Kidney (tissue), 14 donors: ENCODE measurements around the gene VSTM4. TPM values are rescaled to one million over a fixed set of nuclear protein-coding genes. Genes with fewer than 3 reads are reported as not detected.

ENCODE experiments used
- DNase-seq, 5 donors: peaks; one replicate each; pipeline ENCODE4 v3.0.0-alpha.2; 2013 to 2020
- FAIRE-seq: peaks from 2 replicates; lab custom pipeline; 2012; peaks lifted over from hg19 to GRCh38; lab: Jason Lieb, UNC
- H3K27ac ChIP-seq, 2 donors: one replicate each; pipeline ENCODE4 v1.7.0; 2013; ENCODE audit warnings: low read depth in 2 of 2, low read length in 2 of 2, inconsistent platforms in 1 of 2
- H3K27me3 ChIP-seq: one replicate; pipeline ENCODE4 v1.7.1; 2013; ENCODE audit warnings: low read length, inconsistent platforms; ENCODE audit not compliant: control insufficient read depth, insufficient read depth
- H3K36me3 ChIP-seq, 3 donors: one replicate each; pipeline versions ENCODE4 v1.7.0 to v1.7.1; 2013; ENCODE audit warnings: low read length in 3 of 3, control low read depth in 1 of 3, inconsistent platforms in 1 of 3; ENCODE audit not compliant: insufficient read depth in 3 of 3, control insufficient read depth in 2 of 3
- H3K4me1 ChIP-seq, 3 donors: one replicate each; pipeline versions ENCODE4 v1.7.0 to v1.7.1; 2013; ENCODE audit warnings: low read length in 3 of 3, inconsistent platforms in 1 of 3, low read depth in 1 of 3; ENCODE audit not compliant: control insufficient read depth in 2 of 3, insufficient read depth in 2 of 3
- H3K4me3 ChIP-seq, 3 donors: one replicate each; pipeline versions ENCODE4 v1.7.0 to v1.8.1; 2013; ENCODE audit warnings: low read length in 3 of 3, control low read depth in 1 of 3, inconsistent platforms in 1 of 3
- H3K9ac ChIP-seq, 3 donors: one replicate each; pipeline versions ENCODE4 v1.7.0 to v1.7.1; 2013; ENCODE audit warnings: low read length in 3 of 3, control low read depth in 1 of 3, inconsistent platforms in 1 of 3
- H3K9me3 ChIP-seq, 3 donors: one replicate each; pipeline versions ENCODE4 v1.7.0 to v1.7.1; 2013; ENCODE audit warnings: low read length in 3 of 3, control low read depth in 1 of 3, inconsistent platforms in 1 of 3; ENCODE audit not compliant: control insufficient read depth in 2 of 3, insufficient read depth in 1 of 3
- CTCF ChIP-seq: IDR thresholded peaks from 3 replicates; pipeline ENCODE4 v1.5.1; 2012; ENCODE audit warnings: mild to moderate bottlenecking, moderate library complexity, borderline replicate concordance; ENCODE audit not compliant: insufficient read depth; ENCODE audit errors: extremely low read depth
- intact Hi-C: fragments of 100-400 bp; cut with DNase I; formaldehyde crosslinking; loops from one replicate; pipeline ENCODE4 v1.11.1; 2022
- polyA plus RNA-seq: library from polyadenylated mRNA; stranded (reverse); fragments of 350-450 nt; fragmentation: Illumina TruSeq; extraction: RNeasy Lipid Tissue Mini Kit (QIAGEN cat#74804); gene quantifications from one replicate; pipeline ENCODE4 v1.2.3, GENCODE V29; 2014; ENCODE audit warnings: low read depth, low replicate concordance; ENCODE audit not compliant: insufficient read depth
- total RNA-seq: library from RNA; stranded (reverse); fragmentation: NEBNext Ultra II Directional; extraction: Animal tissue kit (Norgen Biotek cat#: 25700); gene quantifications from one replicate; pipeline ENCODE4 v1.2.1, GENCODE V29; 2021
- donor health status: control.
- donor health status: control.
- donor health status: control.
- donor health status: control.
- donor health status: control.
- donor health status: DM: yes; HTN: yes; CAD: no.
- donor health status: Normal renal cell carcinoma (clear cell type).

Gene VSTM4
- total and polyA plus RNA-seq, 2 donors from 2014 or later, result 7.4 to 8.5 TPM

- no peak for TF ChIP-seq CTCF
- no peak overlapping the region for H3K4me3 ChIP-seq
- FAIRE-seq (no peak), DNase-seq (no peak)
- H3K4me1 ChIP-seq, result no peaks in the 10 kb centered on the region
- no peaks in the 10 kb centered on the region for H3K27me3 ChIP-seq
- intact Hi-C loops, result no loop called here
- H3K27ac ChIP-seq, result no peak overlapping the region
- H3K36me3 ChIP-seq, result peaks cover 0 to 5% (median 0%) of the 10 kb centered on the region in 3 donors
- H3K9me3 ChIP-seq, result peaks cover 0 to 10% (median 5%) of the 10 kb centered on the region in 3 donors
- no peak overlapping the region for H3K9ac ChIP-seq
Measured at GRCh38 chr10:49089152-49089551, 26.2 kb downstream of the VSTM4 start.

DNA sequence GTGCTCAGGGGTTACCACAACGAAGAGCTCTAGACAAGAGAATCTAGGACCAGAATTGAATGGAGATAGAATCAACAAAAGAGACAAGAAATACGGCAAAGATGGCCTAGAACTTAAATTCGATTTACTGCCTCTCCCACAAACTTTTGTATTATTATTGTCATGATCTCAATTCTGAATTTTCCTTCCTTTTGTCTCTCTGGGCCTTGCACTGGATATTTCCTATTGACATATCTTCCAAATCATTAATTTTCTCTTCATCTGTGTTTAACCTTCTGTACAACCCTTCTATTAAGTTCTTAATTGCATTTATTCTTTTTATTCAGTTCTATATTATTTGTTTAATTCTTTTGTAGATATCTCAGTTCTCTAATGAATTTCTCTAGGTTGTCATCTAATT is 28.4 kb downstream of the VSTM4 start:
- no peaks in the 10 kb centered on the region for H3K27me3 ChIP-seq
- H3K9me3 ChIP-seq, result peaks cover 0 to 10% (median 5%) of the 10 kb centered on the region in 3 donors
- FAIRE-seq (no peak), DNase-seq (no peak)
- H3K9ac ChIP-seq, result no peak overlapping the region
- TF ChIP-seq CTCF, result no peak
- no peak overlapping the region for H3K4me3 ChIP-seq
- H3K27ac ChIP-seq, result no peak overlapping the region
- peaks cover 0 to 5% (median 0%) of the 10 kb centered on the region in 3 donors for H3K36me3 ChIP-seq
- peaks cover 0 to 7% (median 0%) of the 10 kb centered on the region in 3 donors for H3K4me1 ChIP-seq
- intact Hi-C loops, result no loop called here

- Histone ChIP-seq H3K9me3 (peaks cover 0 to 10% (median 5%) of the 10 kb centered on the region in 3 donors), H3K27me3 (no peaks in the 10 kb centered on the region), H3K36me3 (peaks cover 0 to 5% (median 0%) of the 10 kb centered on the region in 3 donors), H3K27ac (no peak overlapping the region), H3K4me1 (peaks cover 0 to 19% (median 9%) of the 10 kb centered on the region in 3 donors), H3K9ac (no peak overlapping the region), H3K4me3 (no peak overlapping the region)
- no peak for TF ChIP-seq CTCF
- peak in 1 of 5 donors; percentile 72 for DNase-seq
- no peak for FAIRE-seq
- intact Hi-C loops, result no loop called here
Measured at GRCh38 chr10:49083261-49083660, 32.1 kb downstream of the VSTM4 start.

DNA sequence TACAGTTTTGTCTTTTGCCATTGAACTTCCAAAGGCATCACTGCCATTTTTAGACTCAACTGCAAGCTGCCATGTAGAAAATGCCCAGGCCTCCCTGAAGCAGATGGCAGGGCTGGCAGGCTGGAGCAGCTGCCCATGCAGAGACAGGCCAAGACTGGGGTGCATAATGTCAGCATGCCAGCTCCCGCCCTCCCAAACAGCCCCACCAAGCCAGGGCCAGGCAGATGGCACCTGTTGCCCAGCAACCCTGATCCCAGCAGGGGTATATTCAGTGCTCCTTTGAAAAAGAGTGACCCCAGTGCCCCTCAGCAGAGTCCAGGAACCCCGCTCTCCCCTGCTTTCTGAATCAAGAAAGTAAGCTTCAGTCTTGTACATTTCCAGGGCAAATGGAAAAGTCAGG is 32.6 kb downstream of the VSTM4 start:
- peak in 1 of 5 donors; percentile 54 for DNase-seq
- peaks cover 0 to 19% (median 9%) of the 10 kb centered on the region in 3 donors for H3K4me1 ChIP-seq
- TF ChIP-seq CTCF, result no peak
- H3K4me3 ChIP-seq, result no peak overlapping the region
- no peak overlapping the region for H3K27ac ChIP-seq
- H3K9me3 ChIP-seq, result peaks cover 0 to 10% (median 5%) of the 10 kb centered on the region in 3 donors
- peaks cover 0 to 5% (median 0%) of the 10 kb centered on the region in 3 donors for H3K36me3 ChIP-seq
- intact Hi-C loops, result no loop called here
- no peaks in the 10 kb centered on the region for H3K27me3 ChIP-seq
- FAIRE-seq, result no peak
- no peak overlapping the region for H3K9ac ChIP-seq
